Mucosa of descending colon (tissue), 3 donors: ENCODE data around the gene BMP10. TPM values are rescaled to one million over a fixed set of nuclear protein-coding genes. Genes with fewer than 3 reads are reported as not detected.

ENCODE experiments used
- ATAC-seq: fragments of 200-7000 bp; cut with Tn5 transposase; one replicate; pipeline ENCODE4 v1.9.1; 2020; ENCODE audit warnings: mild to moderate bottlenecking, moderate library complexity
- DNase-seq, 3 donors: peaks; one replicate each; pipeline ENCODE4 v3.0.0-alpha.2; 2020
- H3K36me3 ChIP-seq: fragments of 200-600 bp; one replicate; pipeline ENCODE4 v1.8.0; 2021; ENCODE audit warnings: low read depth, mild to moderate bottlenecking
- H3K4me1 ChIP-seq: fragments of 200-600 bp; one replicate; pipeline ENCODE4 v1.8.0; 2021; ENCODE audit warnings: low read depth, mild to moderate bottlenecking
- H3K4me3 ChIP-seq: fragments of 200-600 bp; one replicate; pipeline ENCODE4 v1.8.0; 2021; ENCODE audit warnings: mild to moderate bottlenecking
- H3K9me3 ChIP-seq: fragments of 200-600 bp; one replicate; pipeline ENCODE4 v1.8.0; 2021; ENCODE audit warnings: mild to moderate bottlenecking
- CTCF ChIP-seq: fragments of 200-600 bp; IDR thresholded peaks from one replicate; pipeline ENCODE4 v1.8.0; 2022; ENCODE audit warnings: antibody characterized with exemption, mild to moderate bottlenecking
- intact Hi-C, 2 donors: fragments of 100-400 bp; cut with DNase I in 1 of 2; cut with micrococcal nuclease in 1 of 2; formaldehyde crosslinking; loops; one replicate each; pipeline versions ENCODE4 v1.11.0 to v1.11.1; 2022; cut with DNase I, micrococcal nuclease
- total RNA-seq, 3 donors: library from RNA; stranded (reverse); fragmentation: NEBNext Ultra II Directional in 2 of 3; extraction: Animal tissue kit (Norgen Biotek cat#: 25700) in 2 of 3; gene quantifications; one replicate each; pipeline versions ENCODE4 v1.2.1 to v1.2.4, GENCODE V29; 2021 to 2023
- donor health status: DM: no; HTN: no; CAD: no; lungs with moderate emphysema.
- donor health status: DM: no; HTN: no; CAD: no.
- donor health status: DM: no; HTN: yes; CAD: no.

The BMP10 gene
- total RNA-seq, 3 donors from 2014 or later = 0.43 TPM; not detected in 2

GRCh38 chr2:68889021-68889420, 17.8 kb upstream of the BMP10 start:
- Histone ChIP-seq H3K4me3 (no peak overlapping the region), H3K9me3 (no peaks in the 10 kb centered on the region), H3K4me1 (no peaks in the 10 kb centered on the region), H3K36me3 (no peaks in the 10 kb centered on the region)
- TF ChIP-seq CTCF = no peak
- intact Hi-C loops = no loop called here
- DNase-seq (no peak), ATAC-seq (no peak)

- intact Hi-C loops = no loop called here
- ATAC-seq = no peak
- TF ChIP-seq CTCF = no peak
These were observed 17.0 kb upstream of the BMP10 start for GRCh38 chr2:68888038-68888704.

GRCh38 chr2:68885811-68886075, 14.5 kb upstream of the BMP10 start:
- TF ChIP-seq CTCF = no peak
- no peak for ATAC-seq

More at GRCh38 chr2:68888038-68888704, 17.0 kb upstream of the BMP10 start:
- H3K9me3 ChIP-seq = no peaks in the 10 kb centered on the region
- no peaks in the 10 kb centered on the region for H3K36me3 ChIP-seq
- no peaks in the 10 kb centered on the region for H3K4me1 ChIP-seq
- no peak for DNase-seq
- H3K4me3 ChIP-seq = no peak overlapping the region

GRCh38 chr2:68885074-68885810, 14.0 kb upstream of the BMP10 start:
- Histone ChIP-seq H3K9me3 (no peaks in the 10 kb centered on the region), H3K4me1 (no peaks in the 10 kb centered on the region), H3K4me3 (no peak overlapping the region), H3K36me3 (no peaks in the 10 kb centered on the region)
- intact Hi-C loops = no loop called here
- no peak for DNase-seq
- TF ChIP-seq CTCF = no peak
- no peak for ATAC-seq

More at GRCh38 chr2:68885811-68886075, 14.5 kb upstream of the BMP10 start:
- Histone ChIP-seq H3K36me3 (no peaks in the 10 kb centered on the region), H3K4me3 (no peak overlapping the region), H3K9me3 (no peaks in the 10 kb centered on the region), H3K4me1 (no peaks in the 10 kb centered on the region)
- intact Hi-C loops = no loop called here
- DNase-seq = no peak

- DNase-seq (no peak), ATAC-seq (no peak)
- Histone ChIP-seq H3K4me3 (no peak overlapping the region), H3K36me3 (no peaks in the 10 kb centered on the region), H3K4me1 (no peaks in the 10 kb centered on the region), H3K9me3 (no peaks in the 10 kb centered on the region)
- no peak for TF ChIP-seq CTCF
- intact Hi-C loops = no loop called here
These were observed 9.0 kb upstream of the BMP10 start for GRCh38 chr2:68880213-68880612.
